Measurements from ENCODE around the gene BBS5.

BBS5 gene

DNA sequence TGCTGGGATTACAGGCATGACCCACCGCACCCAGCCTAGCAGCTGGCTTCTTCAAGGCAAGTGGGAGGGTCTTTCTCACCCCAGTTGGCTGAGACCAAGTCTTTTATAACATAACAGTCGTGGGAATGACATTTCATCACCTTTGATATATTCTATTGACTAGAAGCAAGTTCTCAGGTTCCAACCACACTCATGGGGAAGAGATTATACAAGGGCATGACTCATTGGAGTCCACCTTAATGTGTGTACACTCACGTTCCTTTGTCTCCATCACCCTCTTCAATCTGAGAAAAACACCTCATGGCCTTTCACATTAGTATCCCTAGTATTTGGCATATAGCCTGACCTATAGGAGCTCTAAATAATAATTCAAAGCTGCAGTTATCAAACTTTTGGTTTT is 2.8 kb upstream of the BBS5 start:
- no peak overlapping the region for H3K27ac ChIP-seq
- no peak for TF ChIP-seq ZFX (IDR thresholded peaks at IDR 0.05; ENCODE audit: borderline replicate concordance)

DNA sequence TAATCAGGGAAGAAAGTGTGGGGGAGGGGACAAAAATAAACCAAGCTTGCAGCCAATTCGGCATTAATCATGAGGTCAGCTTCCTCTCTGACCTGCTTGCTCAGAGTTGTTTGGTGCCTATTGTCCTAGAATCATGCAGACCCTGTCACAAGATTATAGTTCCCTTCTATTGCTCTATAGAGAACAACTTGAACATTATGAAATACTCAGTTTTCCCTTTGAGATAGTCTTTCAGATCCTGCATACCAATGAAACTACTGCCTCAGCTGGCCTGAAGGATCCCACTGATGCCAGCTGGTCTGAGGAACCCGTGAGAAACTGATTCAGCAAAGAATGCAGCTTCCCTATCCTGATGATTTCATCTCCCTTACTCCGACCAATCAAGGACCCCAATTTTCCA is 955 bp upstream of the BBS5 start:
- no peak for TF ChIP-seq CTCF (IDR thresholded peaks at IDR 0.05)
- TF ChIP-seq ZFX (IDR thresholded peaks at IDR 0.05; ENCODE audit: borderline replicate concordance), result no peak
- no peak overlapping the region for H3K27ac ChIP-seq

DNA sequence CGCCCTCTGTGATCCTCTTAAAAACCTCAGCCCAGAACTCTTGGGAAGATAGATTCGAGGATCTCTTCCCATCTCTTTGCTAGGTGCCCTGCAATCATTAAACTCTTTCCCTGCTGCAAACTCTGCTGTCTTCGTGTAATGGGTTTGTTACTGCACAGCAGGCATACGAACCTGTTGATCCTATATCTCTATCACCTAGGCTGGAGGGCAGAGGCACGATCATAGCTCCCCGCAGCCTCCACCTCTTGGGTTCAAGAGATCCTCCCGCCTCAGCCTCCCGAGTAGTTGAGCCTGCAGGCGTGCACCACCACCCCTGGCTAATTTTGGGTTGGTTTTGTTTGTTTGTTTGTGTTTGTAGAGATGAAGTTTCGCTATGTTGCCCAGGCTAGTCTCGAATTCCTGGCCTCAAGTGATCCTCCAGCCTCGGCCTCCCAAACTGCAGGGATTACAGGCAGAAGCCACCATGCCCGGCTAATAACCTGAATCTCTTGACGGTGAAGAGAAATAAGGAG is 493 bp upstream of the BBS5 start:
- peak overlapping the region; percentile 56 for H3K27ac ChIP-seq
- no peak for TF ChIP-seq ZFX (IDR thresholded peaks at IDR 0.05; ENCODE audit: borderline replicate concordance)
- no peak for TF ChIP-seq CTCF (IDR thresholded peaks at IDR 0.05)

GRCh38 chr2:169480079-169480465 is 778 bp downstream of the BBS5 start:
- peak overlapping the region; percentile 56 for H3K27ac ChIP-seq
- TF ChIP-seq CTCF (IDR thresholded peaks at IDR 0.05) (no peak), ZFX (IDR thresholded peaks at IDR 0.05; ENCODE audit: borderline replicate concordance) (no peak)

GRCh38 chr2:169485650-169486138 is 6.4 kb downstream of the BBS5 start:
- H3K27ac ChIP-seq, result no peak overlapping the region
- TF ChIP-seq CTCF (IDR thresholded peaks at IDR 0.05) (no peak), ZFX (IDR thresholded peaks at IDR 0.05; ENCODE audit: borderline replicate concordance) (no peak)

GRCh38 chr2:169486487-169486886 is 7.2 kb downstream of the BBS5 start:
- H3K27ac ChIP-seq, result no peak overlapping the region
- TF ChIP-seq CTCF (IDR thresholded peaks at IDR 0.05) (no peak), ZFX (IDR thresholded peaks at IDR 0.05; ENCODE audit: borderline replicate concordance) (no peak)

DNA sequence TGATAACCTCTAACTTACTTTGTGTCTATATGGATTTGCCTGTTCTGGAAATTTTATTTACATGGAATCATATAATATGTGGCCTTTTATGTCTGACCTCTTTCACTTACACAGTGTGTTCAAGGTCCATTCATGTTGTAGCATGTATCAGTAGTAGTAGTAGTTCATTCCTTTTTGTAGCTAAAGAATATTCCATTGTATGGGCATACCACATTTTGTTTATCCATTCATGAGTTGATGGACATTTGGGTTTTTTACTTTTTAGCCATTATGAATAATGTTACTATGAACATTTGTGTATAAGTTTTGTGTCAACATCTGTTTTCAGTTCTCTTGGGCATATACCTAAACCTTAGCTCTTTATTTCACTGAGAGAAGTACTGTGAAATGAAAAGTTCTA is 11.5 kb downstream of the BBS5 start:
- TF ChIP-seq CTCF (IDR thresholded peaks at IDR 0.05), result no peak
- TF ChIP-seq ZFX (IDR thresholded peaks at IDR 0.05; ENCODE audit: borderline replicate concordance), result no peak
- no peak overlapping the region for H3K27ac ChIP-seq

DNA sequence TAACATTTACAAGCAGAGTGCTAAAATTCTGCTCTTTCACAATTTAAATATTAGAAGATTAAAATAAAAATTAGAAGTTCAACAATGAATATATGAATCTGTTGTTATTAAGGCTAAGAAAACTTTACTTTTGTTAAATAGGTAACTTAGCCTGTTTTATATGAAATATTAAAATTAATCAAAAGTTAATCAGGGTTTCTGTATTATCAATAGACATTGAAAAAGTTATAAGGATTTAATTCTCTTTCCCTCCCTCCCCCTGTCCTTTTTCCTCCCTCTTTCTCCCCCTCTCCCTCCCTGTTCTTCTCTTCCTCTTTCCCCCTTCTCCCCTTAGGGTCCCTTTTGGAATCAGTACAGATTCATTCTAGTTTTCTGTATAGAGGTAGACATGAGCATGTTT is 12.1 kb downstream of the BBS5 start:
- H3K27ac ChIP-seq, result no peak overlapping the region
- TF ChIP-seq ZFX (IDR thresholded peaks at IDR 0.05; ENCODE audit: borderline replicate concordance) (no peak), CTCF (IDR thresholded peaks at IDR 0.05) (no peak)
